Measurements from ENCODE around the gene TLR2. TPM values are rescaled to one million over a fixed set of nuclear protein-coding genes. Genes with fewer than 3 reads are reported as not detected.

The TLR2 gene
- polyA plus RNA-seq, 3 donors: 133 to 187 (median 162) TPM

DNA sequence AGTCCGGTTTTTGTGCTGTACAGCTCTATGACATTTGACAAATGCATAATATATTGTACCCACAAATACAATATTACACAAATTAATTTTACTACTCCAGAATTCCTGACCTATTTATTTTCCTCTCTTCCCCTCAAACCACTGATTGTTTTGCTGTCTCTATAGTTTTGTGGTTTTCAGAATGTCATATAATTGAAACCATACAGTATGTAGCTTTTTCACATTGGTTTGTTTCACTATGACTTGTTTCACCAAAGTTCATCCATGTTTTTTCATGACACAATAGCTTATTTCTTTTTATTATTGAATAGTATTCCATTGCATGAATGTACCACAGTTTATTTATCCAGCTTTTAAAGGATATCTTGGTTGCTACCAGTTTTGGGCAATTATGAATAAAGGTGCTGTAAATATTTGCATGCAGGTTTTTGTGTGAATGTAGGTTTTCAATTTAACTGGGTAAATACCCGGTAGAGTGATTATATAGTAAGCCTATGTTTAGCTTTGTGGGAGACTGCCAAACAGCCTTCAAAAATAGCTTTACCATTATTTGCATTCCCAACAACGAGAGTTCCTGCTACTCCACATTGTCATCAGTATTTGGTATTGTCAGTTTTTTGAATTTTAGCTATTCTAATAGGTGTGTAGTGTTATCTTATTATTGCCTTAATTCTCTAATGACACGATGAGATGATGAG is 49.8 kb downstream of the TLR2 start:
- 100% methylated on average over 1 of the region's 4 CpGs for WGBS (ENCODE audit: insufficient coverage)

DNA sequence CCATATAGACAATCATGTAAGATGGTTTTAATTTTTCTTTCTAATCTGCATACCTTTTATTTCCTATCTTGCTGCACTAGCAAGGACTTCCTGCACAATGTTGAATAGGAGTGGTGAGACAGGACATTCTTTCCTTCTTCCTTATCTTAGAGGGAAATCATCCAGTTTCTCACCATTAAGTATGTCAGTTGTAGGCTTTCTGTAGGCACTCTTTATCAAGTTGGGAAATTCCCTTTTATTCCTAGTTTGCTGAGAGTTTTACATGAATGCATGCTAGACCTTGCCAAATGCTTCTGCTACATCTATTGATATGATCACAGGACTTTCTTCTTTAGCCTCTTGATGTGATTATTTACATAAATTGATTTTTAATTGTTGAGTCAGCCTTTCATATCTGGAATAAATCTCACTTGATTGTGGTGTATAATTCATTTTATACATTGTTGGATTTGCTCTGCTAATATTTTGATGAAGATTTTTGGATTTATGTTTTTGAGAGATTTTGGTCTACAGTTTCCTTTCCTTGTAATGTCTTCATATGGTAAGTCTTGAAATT is 51.9 kb downstream of the TLR2 start:
- intact Hi-C loops (cut with micrococcal nuclease): no loop called here
- peaks cover 29% of the 10 kb centered on the region for H3K4me1 Mint-ChIP-seq
- peaks cover 0 to 1% (median 0%) of the 10 kb centered on the region in 3 donors for H3K27me3 Mint-ChIP-seq (ENCODE audit: low read depth in 3 of 3)
- Histone ChIP-seq H3K79me2 (ENCODE audit: insufficient read depth, low read length) (no peaks in the 10 kb centered on the region), H2AFZ (ENCODE audit: insufficient read depth, low read depth, low read length, poor library complexity, severe bottlenecking) (no peak overlapping the region), H3K27ac (ENCODE audit: low read depth in 1 of 2, low read length in 2 of 2) (no peak overlapping the region), H3K9me3 (replicated peaks in 1 of 2; ENCODE audit: control insufficient read depth in 1 of 2, insufficient read depth in 1 of 2, low read length in 2 of 2) (peaks cover 5 to 7% of the 10 kb centered on the region in 2 donors), H3K4me1 (ENCODE audit: control insufficient read depth in 1 of 2, insufficient read depth in 2 of 2, low read length in 2 of 2) (peaks cover 14 to 19% of the 10 kb centered on the region in 2 donors), H3K4me3 (replicated peaks in 1 of 3; ENCODE audit: low read depth in 2 of 3, low read length in 3 of 3) (no peak overlapping the region), H3K36me3 (replicated peaks in 1 of 2; ENCODE audit: control insufficient read depth in 1 of 2, insufficient read depth in 2 of 2, low read length in 2 of 2) (peaks cover 0 to 8% of the 10 kb centered on the region in 2 donors), H4K20me1 (ENCODE audit: insufficient read depth, low read length) (no peaks in the 10 kb centered on the region), H3K9ac (ENCODE audit: insufficient read depth, low read length, poor library complexity, severe bottlenecking) (no peak overlapping the region), H3K27me3 (ENCODE audit: control insufficient read depth in 2 of 2, insufficient read depth in 2 of 2, low read length in 2 of 2) (no peaks in the 10 kb centered on the region), H3K4me2 (replicated peaks; ENCODE audit: extremely low read depth, low read length, poor library complexity, severe bottlenecking) (no peak overlapping the region)
- no peak overlapping the region for H3K27ac Mint-ChIP-seq
- peaks cover 9 to 17% (median 12%) of the 10 kb centered on the region in 7 donors for H3K9me3 Mint-ChIP-seq
- H3K36me3 Mint-ChIP-seq: peaks cover 9 to 28% of the 10 kb centered on the region in 2 donors
- DNase-seq: no peak
- no peak overlapping the region for H3K4me3 Mint-ChIP-seq
- TF ChIP-seq, protein P1, sequence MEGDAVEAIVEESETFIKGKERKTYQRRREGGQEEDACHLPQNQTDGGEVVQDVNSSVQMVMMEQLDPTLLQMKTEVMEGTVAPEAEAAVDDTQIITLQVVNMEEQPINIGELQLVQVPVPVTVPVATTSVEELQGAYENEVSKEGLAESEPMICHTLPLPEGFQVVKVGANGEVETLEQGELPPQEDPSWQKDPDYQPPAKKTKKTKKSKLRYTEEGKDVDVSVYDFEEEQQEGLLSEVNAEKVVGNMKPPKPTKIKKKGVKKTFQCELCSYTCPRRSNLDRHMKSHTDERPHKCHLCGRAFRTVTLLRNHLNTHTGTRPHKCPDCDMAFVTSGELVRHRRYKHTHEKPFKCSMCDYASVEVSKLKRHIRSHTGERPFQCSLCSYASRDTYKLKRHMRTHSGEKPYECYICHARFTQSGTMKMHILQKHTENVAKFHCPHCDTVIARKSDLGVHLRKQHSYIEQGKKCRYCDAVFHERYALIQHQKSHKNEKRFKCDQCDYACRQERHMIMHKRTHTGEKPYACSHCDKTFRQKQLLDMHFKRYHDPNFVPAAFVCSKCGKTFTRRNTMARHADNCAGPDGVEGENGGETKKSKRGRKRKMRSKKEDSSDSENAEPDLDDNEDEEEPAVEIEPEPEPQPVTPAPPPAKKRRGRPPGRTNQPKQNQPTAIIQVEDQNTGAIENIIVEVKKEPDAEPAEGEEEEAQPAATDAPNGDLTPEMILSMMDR (IDR thresholded peaks at IDR 0.05): no peak

More for the DNA sequence above, 49.8 kb downstream of the TLR2 start:
- peaks cover 0 to 10% (median 5%) of the 10 kb centered on the region in 7 donors for H3K9me3 Mint-ChIP-seq
- no peaks in the 10 kb centered on the region for H4K20me1 ChIP-seq (ENCODE audit: insufficient read depth, low read length)
- no peaks in the 10 kb centered on the region for H3K27me3 ChIP-seq (ENCODE audit: control insufficient read depth in 2 of 2, insufficient read depth in 2 of 2, low read length in 2 of 2)
- TF ChIP-seq, protein P1 (IDR thresholded peaks at IDR 0.05): no peak
- H3K4me1 ChIP-seq (ENCODE audit: control insufficient read depth in 1 of 2, insufficient read depth in 2 of 2, low read length in 2 of 2): peaks cover 25 to 32% of the 10 kb centered on the region in 2 donors
- H3K36me3 Mint-ChIP-seq: peaks cover 3 to 14% of the 10 kb centered on the region in 2 donors
- no peak overlapping the region for H3K27ac ChIP-seq (ENCODE audit: low read depth in 1 of 2, low read length in 2 of 2)
- no peak overlapping the region for H3K4me3 Mint-ChIP-seq
- DNase-seq: no peak
- peaks cover 0 to 5% of the 10 kb centered on the region in 2 donors for H3K9me3 ChIP-seq (replicated peaks in 1 of 2; ENCODE audit: control insufficient read depth in 1 of 2, insufficient read depth in 1 of 2, low read length in 2 of 2)
- no peak overlapping the region for H3K27ac Mint-ChIP-seq
- H3K9ac ChIP-seq (ENCODE audit: insufficient read depth, low read length, poor library complexity, severe bottlenecking): no peak overlapping the region
- no peaks in the 10 kb centered on the region for H3K79me2 ChIP-seq (ENCODE audit: insufficient read depth, low read length)
- H3K4me3 ChIP-seq (replicated peaks in 1 of 3; ENCODE audit: low read depth in 2 of 3, low read length in 3 of 3): no peak overlapping the region
- peaks cover 0 to 1% (median 0%) of the 10 kb centered on the region in 3 donors for H3K27me3 Mint-ChIP-seq (ENCODE audit: low read depth in 3 of 3)
- H3K36me3 ChIP-seq (replicated peaks in 1 of 2; ENCODE audit: control insufficient read depth in 1 of 2, insufficient read depth in 2 of 2, low read length in 2 of 2): peaks cover 0 to 8% of the 10 kb centered on the region in 2 donors
- peaks cover 37% of the 10 kb centered on the region for H3K4me1 Mint-ChIP-seq
- intact Hi-C loops (cut with micrococcal nuclease): no loop called here
- H3K4me2 ChIP-seq (replicated peaks; ENCODE audit: extremely low read depth, low read length, poor library complexity, severe bottlenecking): no peak overlapping the region
- no peak overlapping the region for H2AFZ ChIP-seq (ENCODE audit: insufficient read depth, low read depth, low read length, poor library complexity, severe bottlenecking)
